ENCODE data around the gene C1QTNF9.

The C1QTNF9 gene

DNA sequence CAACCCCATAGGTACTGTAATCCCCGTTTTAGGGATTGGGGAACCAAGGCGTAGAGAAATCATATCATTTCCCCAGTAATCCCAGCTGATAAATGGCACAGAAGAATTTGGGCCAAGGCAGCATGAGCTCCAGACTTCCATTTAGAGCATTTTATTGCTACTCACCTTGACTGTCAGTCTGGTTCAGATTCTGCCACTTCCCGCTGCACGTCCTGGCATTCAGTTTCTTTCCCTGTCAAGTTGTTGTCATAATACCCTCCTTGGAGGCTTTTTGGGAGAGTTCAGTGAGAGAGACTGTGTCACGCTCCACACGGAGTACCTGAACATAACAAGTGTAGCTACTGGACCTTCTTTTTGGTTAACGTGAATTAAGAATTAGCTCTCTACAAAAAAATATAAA lies 7.5 kb upstream of the C1QTNF9 start:
- H3K9ac ChIP-seq (ENCODE audit: low read depth, low read length) = no peak overlapping the region
- no peak for ATAC-seq (ENCODE audit: insufficient read depth, low read depth)
- no peak overlapping the region for H3K4me3 ChIP-seq (ENCODE audit: low read depth in 1 of 2, low read length in 2 of 2)
- no peaks in the 10 kb centered on the region for H3K79me2 ChIP-seq (ENCODE audit: insufficient read depth, low read length)
- no peak for DNase-seq
- no peak overlapping the region for H3K4me2 ChIP-seq (ENCODE audit: insufficient read depth, low read length)
- no peak overlapping the region for H3K27ac ChIP-seq (ENCODE audit: low read length)
- no peak for TF ChIP-seq EZH2 (IDR thresholded peaks at IDR 0.05; ENCODE audit: borderline replicate concordance, low read depth, low read length, severe bottlenecking)
- TF ChIP-seq, protein P1, sequence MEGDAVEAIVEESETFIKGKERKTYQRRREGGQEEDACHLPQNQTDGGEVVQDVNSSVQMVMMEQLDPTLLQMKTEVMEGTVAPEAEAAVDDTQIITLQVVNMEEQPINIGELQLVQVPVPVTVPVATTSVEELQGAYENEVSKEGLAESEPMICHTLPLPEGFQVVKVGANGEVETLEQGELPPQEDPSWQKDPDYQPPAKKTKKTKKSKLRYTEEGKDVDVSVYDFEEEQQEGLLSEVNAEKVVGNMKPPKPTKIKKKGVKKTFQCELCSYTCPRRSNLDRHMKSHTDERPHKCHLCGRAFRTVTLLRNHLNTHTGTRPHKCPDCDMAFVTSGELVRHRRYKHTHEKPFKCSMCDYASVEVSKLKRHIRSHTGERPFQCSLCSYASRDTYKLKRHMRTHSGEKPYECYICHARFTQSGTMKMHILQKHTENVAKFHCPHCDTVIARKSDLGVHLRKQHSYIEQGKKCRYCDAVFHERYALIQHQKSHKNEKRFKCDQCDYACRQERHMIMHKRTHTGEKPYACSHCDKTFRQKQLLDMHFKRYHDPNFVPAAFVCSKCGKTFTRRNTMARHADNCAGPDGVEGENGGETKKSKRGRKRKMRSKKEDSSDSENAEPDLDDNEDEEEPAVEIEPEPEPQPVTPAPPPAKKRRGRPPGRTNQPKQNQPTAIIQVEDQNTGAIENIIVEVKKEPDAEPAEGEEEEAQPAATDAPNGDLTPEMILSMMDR (IDR thresholded peaks at IDR 0.05; ENCODE audit: borderline replicate concordance, extremely low read depth, low read length, poor library complexity, severe bottlenecking) = no peak
- H4K20me1 ChIP-seq (ENCODE audit: insufficient read depth, low read length) = no peaks in the 10 kb centered on the region
- H2AFZ ChIP-seq (ENCODE audit: low read depth, low read length) = no peak overlapping the region
- H3K4me1 ChIP-seq (ENCODE audit: insufficient read depth, low read length) = no peaks in the 10 kb centered on the region
- no peaks in the 10 kb centered on the region for H3K9me3 ChIP-seq (ENCODE audit: insufficient read depth, low read length, severe bottlenecking)
- peaks cover 34% of the 10 kb centered on the region for H3K36me3 ChIP-seq (ENCODE audit: insufficient read depth, low read length)
- no peaks in the 10 kb centered on the region for H3K27me3 ChIP-seq (ENCODE audit: insufficient read depth, low read length, poor library complexity)

DNA sequence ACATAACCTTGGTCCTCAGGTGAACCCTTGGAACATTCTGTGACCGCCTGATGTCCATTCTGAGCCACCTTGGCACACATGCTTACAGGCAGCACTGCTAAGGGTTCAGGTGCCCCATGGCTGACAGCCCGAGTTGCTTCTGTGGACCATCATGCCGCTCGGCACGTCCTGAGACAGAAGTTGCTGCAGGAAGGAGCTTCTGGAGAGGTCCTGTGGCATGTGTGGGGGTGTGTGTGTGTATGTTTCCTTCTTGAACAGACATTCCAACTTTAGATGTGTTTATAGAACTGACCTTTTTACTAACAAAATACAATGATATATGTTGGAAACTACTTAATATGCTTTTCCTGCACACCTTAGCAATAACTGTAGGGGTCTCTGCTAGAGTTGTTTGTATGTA lies 4.8 kb upstream of the C1QTNF9 start:
- no peak for DNase-seq
- H3K79me2 ChIP-seq (ENCODE audit: insufficient read depth, low read length) = no peaks in the 10 kb centered on the region
- H3K4me2 ChIP-seq (ENCODE audit: insufficient read depth, low read length) = no peak overlapping the region
- H4K20me1 ChIP-seq (ENCODE audit: insufficient read depth, low read length) = no peaks in the 10 kb centered on the region
- no peak overlapping the region for H3K4me3 ChIP-seq (ENCODE audit: low read depth in 1 of 2, low read length in 2 of 2)
- TF ChIP-seq, protein P1 (IDR thresholded peaks at IDR 0.05; ENCODE audit: borderline replicate concordance, extremely low read depth, low read length, poor library complexity, severe bottlenecking) = no peak
- TF ChIP-seq EZH2 (IDR thresholded peaks at IDR 0.05; ENCODE audit: borderline replicate concordance, low read depth, low read length, severe bottlenecking) = no peak
- ATAC-seq (ENCODE audit: insufficient read depth, low read depth) = no peak
- no peaks in the 10 kb centered on the region for H3K9me3 ChIP-seq (ENCODE audit: insufficient read depth, low read length, severe bottlenecking)
- no peak overlapping the region for H2AFZ ChIP-seq (ENCODE audit: low read depth, low read length)
- no peak overlapping the region for H3K27ac ChIP-seq (ENCODE audit: low read length)
- no peaks in the 10 kb centered on the region for H3K4me1 ChIP-seq (ENCODE audit: insufficient read depth, low read length)
- H3K36me3 ChIP-seq (ENCODE audit: insufficient read depth, low read length) = peaks cover 17% of the 10 kb centered on the region
- no peak overlapping the region for H3K9ac ChIP-seq (ENCODE audit: low read depth, low read length)
- H3K27me3 ChIP-seq (ENCODE audit: insufficient read depth, low read length, poor library complexity) = no peaks in the 10 kb centered on the region

DNA sequence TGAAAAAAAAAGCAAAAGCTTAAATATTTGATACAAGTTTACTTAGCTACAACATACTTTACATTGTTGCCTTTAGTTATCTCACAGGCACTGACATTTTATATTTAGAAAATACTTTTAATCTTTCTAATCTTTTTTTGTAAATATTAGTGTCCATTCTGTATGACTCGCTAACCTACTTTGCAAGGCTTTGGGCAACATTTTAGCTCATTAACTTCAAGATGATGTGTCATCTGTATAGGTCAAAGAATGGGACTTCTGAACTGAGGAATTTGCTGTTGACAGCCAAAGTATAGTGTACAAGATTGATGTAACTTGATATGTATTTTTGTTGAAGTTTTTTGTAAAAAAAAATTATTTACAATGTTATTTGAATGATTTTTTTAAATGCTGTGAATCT lies 2.7 kb upstream of the C1QTNF9 start:
- TF ChIP-seq EZH2 (IDR thresholded peaks at IDR 0.05; ENCODE audit: borderline replicate concordance, low read depth, low read length, severe bottlenecking) = no peak
- TF ChIP-seq, protein P1 (IDR thresholded peaks at IDR 0.05; ENCODE audit: borderline replicate concordance, extremely low read depth, low read length, poor library complexity, severe bottlenecking) = no peak
- no peak overlapping the region for H3K9ac ChIP-seq (ENCODE audit: low read depth, low read length)
- no peak overlapping the region for H3K27ac ChIP-seq (ENCODE audit: low read length)
- no peaks in the 10 kb centered on the region for H3K27me3 ChIP-seq (ENCODE audit: insufficient read depth, low read length, poor library complexity)
- H3K4me1 ChIP-seq (ENCODE audit: insufficient read depth, low read length) = no peaks in the 10 kb centered on the region
- H2AFZ ChIP-seq (ENCODE audit: low read depth, low read length) = no peak overlapping the region
- no peak overlapping the region for H3K4me2 ChIP-seq (ENCODE audit: insufficient read depth, low read length)
- ATAC-seq (ENCODE audit: insufficient read depth, low read depth) (no peak), DNase-seq (no peak)
- no peak overlapping the region for H3K4me3 ChIP-seq (ENCODE audit: low read depth in 1 of 2, low read length in 2 of 2)
- H4K20me1 ChIP-seq (ENCODE audit: insufficient read depth, low read length) = no peaks in the 10 kb centered on the region
- H3K79me2 ChIP-seq (ENCODE audit: insufficient read depth, low read length) = no peaks in the 10 kb centered on the region
- H3K9me3 ChIP-seq (ENCODE audit: insufficient read depth, low read length, severe bottlenecking) = no peaks in the 10 kb centered on the region
- H3K36me3 ChIP-seq (ENCODE audit: insufficient read depth, low read length) = peaks cover 14% of the 10 kb centered on the region
